ENCODE measurements around the gene SNAPC4. TPM values are rescaled to one million over a fixed set of nuclear protein-coding genes. Genes with fewer than 3 reads are reported as not detected.
A peak's percentile ranks its signal among the peaks of the same experiment; 100 is the strongest.

SNAPC4 gene
- 2.8 and 5.6 TPM in 2 replicates for total RNA-seq (2014; rRNA removed; shearing (Covaris generic))

GRCh38 chr9:136400038-136400834 lies at the start of gene SNAPC4:
TSS of gene SNAPC4 (minus strand) at chr9:136400170. CDS start at chr9:136398428, 1,742 bp downstream.
- peak; percentile 74 for DNase-seq (ENCODE audit: low spot score)

- DNase-seq (ENCODE audit: low spot score), result no peak
Measured at GRCh38 chr9:136448655-136449054, 48.7 kb upstream of the SNAPC4 start.

GRCh38 chr9:136447173-136447778 lies 47.3 kb upstream of the SNAPC4 start:
- DNase-seq (ENCODE audit: low spot score), result no peak

GRCh38 chr9:136445799-136446198 lies 45.8 kb upstream of the SNAPC4 start:
- DNase-seq (ENCODE audit: low spot score), result no peak

GRCh38 chr9:136444102-136444501 lies 44.1 kb upstream of the SNAPC4 start:
- DNase-seq (ENCODE audit: low spot score), result no peak

GRCh38 chr9:136443687-136444086 lies 43.7 kb upstream of the SNAPC4 start:
- DNase-seq (ENCODE audit: low spot score), result no peak

- DNase-seq (ENCODE audit: low spot score), result no peak
Measured at GRCh38 chr9:136443087-136443486, 43.1 kb upstream of the SNAPC4 start.

- DNase-seq (ENCODE audit: low spot score), result no peak
Measured at GRCh38 chr9:136442265-136442664, 42.3 kb upstream of the SNAPC4 start.

GRCh38 chr9:136441681-136442245 lies 41.8 kb upstream of the SNAPC4 start:
- no peak for DNase-seq (ENCODE audit: low spot score)

- DNase-seq (ENCODE audit: low spot score), result no peak
Measured at GRCh38 chr9:136441191-136441680, 41.3 kb upstream of the SNAPC4 start.

- DNase-seq (ENCODE audit: low spot score), result no peak
Measured at GRCh38 chr9:136439481-136440408, 39.8 kb upstream of the SNAPC4 start, which contains the start of gene INPP5E. TSS of gene INPP5E (minus strand) at chr9:136439845. CDS start at chr9:136439419, 426 bp downstream.

- no peak for DNase-seq (ENCODE audit: low spot score)
Measured at GRCh38 chr9:136438548-136439480, 38.8 kb upstream of the SNAPC4 start.

GRCh38 chr9:136437839-136438547 lies 38.0 kb upstream of the SNAPC4 start:
- no peak for DNase-seq (ENCODE audit: low spot score)

GRCh38 chr9:136437430-136437829 lies 37.5 kb upstream of the SNAPC4 start:
- DNase-seq (ENCODE audit: low spot score), result no peak

GRCh38 chr9:136436055-136436634 lies 36.2 kb upstream of the SNAPC4 start:
- no peak for DNase-seq (ENCODE audit: low spot score)

GRCh38 chr9:136434580-136435169 lies 34.7 kb upstream of the SNAPC4 start:
- DNase-seq (ENCODE audit: low spot score), result no peak

GRCh38 chr9:136433849-136434579 lies 34.0 kb upstream of the SNAPC4 start:
- no peak for DNase-seq (ENCODE audit: low spot score)

- no peak for DNase-seq (ENCODE audit: low spot score)
Measured at GRCh38 chr9:136433043-136433715, 33.2 kb upstream of the SNAPC4 start.
